HepG2 (cell line): ENCODE results near the gene SLC29A2. TPM values are rescaled to one million over a fixed set of nuclear protein-coding genes. Genes with fewer than 3 reads are reported as not detected.

Experiments used
- GTF3A ChIP-seq: sonication (generic); formaldehyde crosslinking; conservative IDR thresholded peaks from 2 replicates; pipeline ENCODE4 v1.4.0; 2020; ENCODE audit warnings: mild to moderate bottlenecking, missing genetic modification reagents
- KDM6A ChIP-seq: IDR thresholded peaks from 2 replicates; pipeline ENCODE4 v1.6.1; 2016; ENCODE audit warnings: low read depth
- MAFF ChIP-seq: IDR thresholded peaks from 2 replicates; pipeline ENCODE4 v1.6.1; 2011; ENCODE audit warnings: low read depth, low read length, improper control_type of control experiment
- MTA3 ChIP-seq: sonication (generic); formaldehyde crosslinking; IDR thresholded peaks from 2 replicates; pipeline ENCODE4 v1.4.0; 2020; ENCODE audit warnings: missing genetic modification reagents
- NR2F6 ChIP-seq, 2 experiments: IDR thresholded peaks; 2 replicates each; pipeline ENCODE4 v1.6.1; 2016; ENCODE audit warnings: antibody characterized with exemption in 1 of 2, mild to moderate bottlenecking in 1 of 2
- ZNF331 ChIP-seq: sonication (generic); formaldehyde crosslinking; IDR thresholded peaks from 2 replicates; pipeline ENCODE4 v1.4.0; 2020; ENCODE audit warnings: missing genetic modification reagents
- ZNF430 ChIP-seq: sonication (generic); formaldehyde crosslinking; IDR thresholded peaks from 2 replicates; pipeline ENCODE4 v1.9.0; 2021; ENCODE audit warnings: mild to moderate bottlenecking, missing genetic modification reagents
- ZNF484 ChIP-seq: sonication (generic); formaldehyde crosslinking; IDR thresholded peaks from 2 replicates; pipeline ENCODE4 v1.5.1; 2020; ENCODE audit warnings: mild to moderate bottlenecking, low read depth, missing genetic modification reagents, borderline replicate concordance
- ZNF614 ChIP-seq: IDR thresholded peaks from 2 replicates; pipeline ENCODE4 v1.6.1; 2018; ENCODE audit warnings: missing biosample characterization, missing genetic modification reagents, inconsistent platforms, borderline replicate concordance
- ZNF878 ChIP-seq: sonication (generic); formaldehyde crosslinking; IDR thresholded peaks from 2 replicates; pipeline ENCODE4 v1.8.1; 2023; ENCODE audit warnings: mild to moderate bottlenecking, missing genetic modification reagents, moderate library complexity
- polyA plus RNA-seq, 8 experiments: library from polyadenylated mRNA; depleted of rRNA in 3 of 8; stranded (reverse) in 7 of 8; unstranded in 1 of 8; fragments of >200 nt; fragmentation: Illumina TruSeq in 4 of 8; extraction: Trizol in 4 of 8; gene quantifications; 2 replicates each; pipeline versions ENCODE4 v1.2.1 to v1.2.3, GENCODE V29; 2011 to 2016; ENCODE audit warnings: low read depth in 4 of 8, missing spikeins in 1 of 8, mixed read lengths in 1 of 8; ENCODE audit not compliant: insufficient read depth in 1 of 8
- total RNA-seq, 5 experiments: library from RNA; depleted of rRNA; stranded (reverse); fragments of >200 nt; fragmentation: Illumina TruSeq; extraction: Trizol; gene quantifications; 2 replicates each; pipeline ENCODE4 v1.2.3, GENCODE V29; 2016; ENCODE audit warnings: low read depth in 1 of 5
- TF ChIP-seq, protein P1 (sequence below), 2 experiments: fragments of 450-650 bp in 1 of 2; sonication (generic) in 1 of 2; formaldehyde crosslinking in 1 of 2; IDR thresholded peaks; 2 replicates each; pipeline versions ENCODE4 v1.6.1 to v1.8.0; 2016 to 2022; ENCODE audit warnings: antibody characterized with exemption in 1 of 2, mild to moderate bottlenecking in 1 of 2, missing genetic modification reagents in 1 of 2
- TF ChIP-seq, protein P2 (sequence below): sonication (generic); formaldehyde crosslinking; IDR thresholded peaks from 2 replicates; pipeline ENCODE4 v1.9.0; 2022; ENCODE audit warnings: low read depth, missing genetic modification reagents
- TF ChIP-seq, protein P3 (sequence below): sonication (generic); formaldehyde crosslinking; conservative IDR thresholded peaks from 2 replicates; pipeline ENCODE4 v1.8.0; 2022; ENCODE audit warnings: mild to moderate bottlenecking, moderate library complexity, missing genetic modification reagents
- TF ChIP-seq, protein P4 (sequence below): IDR thresholded peaks from 2 replicates; pipeline ENCODE4 v1.6.1; 2016; ENCODE audit warnings: missing biosample characterization, missing genetic modification reagents, low read depth

SLC29A2 gene
- total and polyA plus RNA-seq, 2 of the 13 experiments (the other 11 are each of a cell fraction or from before 2014, with no cell fraction given) = 0.63 to 0.66 TPM

DNA sequence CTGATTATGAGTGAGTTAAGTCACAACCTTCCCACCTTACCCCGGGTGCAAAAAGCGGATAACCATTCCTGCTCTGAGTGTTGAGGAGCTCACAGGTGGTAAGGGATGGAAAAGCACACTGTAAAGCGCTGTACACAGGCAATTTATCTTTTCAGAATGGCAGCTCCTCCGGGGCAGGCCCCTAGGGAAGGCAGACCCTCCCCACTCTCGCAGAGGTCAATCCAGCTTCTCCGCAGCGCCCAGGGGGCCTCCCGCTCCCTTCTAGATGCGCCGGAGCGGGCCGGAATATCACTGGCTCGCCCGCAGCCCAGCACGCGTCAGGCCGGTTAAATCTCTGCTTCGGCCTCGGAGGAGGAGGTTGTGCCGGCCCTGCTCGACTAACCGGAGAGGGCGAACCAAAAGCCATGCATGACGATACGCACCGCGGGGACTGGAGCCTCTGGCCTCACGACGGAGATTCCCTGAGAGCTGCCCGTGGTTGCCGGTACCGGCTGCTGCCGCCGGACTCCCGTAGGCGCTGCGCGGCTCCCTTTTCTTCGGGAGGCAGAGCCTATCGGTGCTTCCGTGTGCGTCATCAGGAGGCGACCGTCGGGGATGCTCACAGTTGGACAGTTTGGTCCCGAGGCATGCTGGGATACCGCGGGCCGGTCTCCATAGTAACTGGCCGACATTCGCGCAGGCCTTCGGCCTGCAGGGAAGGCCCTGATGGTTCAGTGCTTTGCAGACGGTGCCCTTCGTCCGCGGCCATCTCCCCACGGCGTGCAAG is 26.8 kb downstream of the SLC29A2 start, which contains the start of gene BRMS1 (continued):
- TF ChIP-seq, protein P1, sequence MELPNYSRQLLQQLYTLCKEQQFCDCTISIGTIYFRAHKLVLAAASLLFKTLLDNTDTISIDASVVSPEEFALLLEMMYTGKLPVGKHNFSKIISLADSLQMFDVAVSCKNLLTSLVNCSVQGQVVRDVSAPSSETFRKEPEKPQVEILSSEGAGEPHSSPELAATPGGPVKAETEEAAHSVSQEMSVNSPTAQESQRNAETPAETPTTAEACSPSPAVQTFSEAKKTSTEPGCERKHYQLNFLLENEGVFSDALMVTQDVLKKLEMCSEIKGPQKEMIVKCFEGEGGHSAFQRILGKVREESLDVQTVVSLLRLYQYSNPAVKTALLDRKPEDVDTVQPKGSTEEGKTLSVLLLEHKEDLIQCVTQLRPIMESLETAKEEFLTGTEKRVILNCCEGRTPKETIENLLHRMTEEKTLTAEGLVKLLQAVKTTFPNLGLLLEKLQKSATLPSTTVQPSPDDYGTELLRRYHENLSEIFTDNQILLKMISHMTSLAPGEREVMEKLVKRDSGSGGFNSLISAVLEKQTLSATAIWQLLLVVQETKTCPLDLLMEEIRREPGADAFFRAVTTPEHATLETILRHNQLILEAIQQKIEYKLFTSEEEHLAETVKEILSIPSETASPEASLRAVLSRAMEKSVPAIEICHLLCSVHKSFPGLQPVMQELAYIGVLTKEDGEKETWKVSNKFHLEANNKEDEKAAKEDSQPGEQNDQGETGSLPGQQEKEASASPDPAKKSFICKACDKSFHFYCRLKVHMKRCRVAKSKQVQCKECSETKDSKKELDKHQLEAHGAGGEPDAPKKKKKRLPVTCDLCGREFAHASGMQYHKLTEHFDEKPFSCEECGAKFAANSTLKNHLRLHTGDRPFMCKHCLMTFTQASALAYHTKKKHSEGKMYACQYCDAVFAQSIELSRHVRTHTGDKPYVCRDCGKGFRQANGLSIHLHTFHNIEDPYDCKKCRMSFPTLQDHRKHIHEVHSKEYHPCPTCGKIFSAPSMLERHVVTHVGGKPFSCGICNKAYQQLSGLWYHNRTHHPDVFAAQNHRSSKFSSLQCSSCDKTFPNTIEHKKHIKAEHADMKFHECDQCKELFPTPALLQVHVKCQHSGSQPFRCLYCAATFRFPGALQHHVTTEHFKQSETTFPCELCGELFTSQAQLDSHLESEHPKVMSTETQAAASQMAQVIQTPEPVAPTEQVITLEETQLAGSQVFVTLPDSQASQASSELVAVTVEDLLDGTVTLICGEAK (IDR thresholded peaks at IDR 0.05) = no peak
- TF ChIP-seq, protein P1 (CRISPR knock-in tag; IDR thresholded peaks at IDR 0.05) = peak; percentile 55; the same call in 1 of the 2 replicates
- no peak for TF ChIP-seq KDM6A
- TF ChIP-seq, protein P2, sequence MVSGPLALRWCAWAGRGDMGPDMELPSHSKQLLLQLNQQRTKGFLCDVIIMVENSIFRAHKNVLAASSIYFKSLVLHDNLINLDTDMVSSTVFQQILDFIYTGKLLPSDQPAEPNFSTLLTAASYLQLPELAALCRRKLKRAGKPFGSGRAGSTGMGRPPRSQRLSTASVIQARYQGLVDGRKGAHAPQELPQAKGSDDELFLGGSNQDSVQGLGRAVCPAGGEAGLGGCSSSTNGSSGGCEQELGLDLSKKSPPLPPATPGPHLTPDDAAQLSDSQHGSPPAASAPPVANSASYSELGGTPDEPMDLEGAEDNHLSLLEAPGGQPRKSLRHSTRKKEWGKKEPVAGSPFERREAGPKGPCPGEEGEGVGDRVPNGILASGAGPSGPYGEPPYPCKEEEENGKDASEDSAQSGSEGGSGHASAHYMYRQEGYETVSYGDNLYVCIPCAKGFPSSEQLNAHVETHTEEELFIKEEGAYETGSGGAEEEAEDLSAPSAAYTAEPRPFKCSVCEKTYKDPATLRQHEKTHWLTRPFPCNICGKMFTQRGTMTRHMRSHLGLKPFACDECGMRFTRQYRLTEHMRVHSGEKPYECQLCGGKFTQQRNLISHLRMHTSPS = no peak
- TF ChIP-seq, protein P3, sequence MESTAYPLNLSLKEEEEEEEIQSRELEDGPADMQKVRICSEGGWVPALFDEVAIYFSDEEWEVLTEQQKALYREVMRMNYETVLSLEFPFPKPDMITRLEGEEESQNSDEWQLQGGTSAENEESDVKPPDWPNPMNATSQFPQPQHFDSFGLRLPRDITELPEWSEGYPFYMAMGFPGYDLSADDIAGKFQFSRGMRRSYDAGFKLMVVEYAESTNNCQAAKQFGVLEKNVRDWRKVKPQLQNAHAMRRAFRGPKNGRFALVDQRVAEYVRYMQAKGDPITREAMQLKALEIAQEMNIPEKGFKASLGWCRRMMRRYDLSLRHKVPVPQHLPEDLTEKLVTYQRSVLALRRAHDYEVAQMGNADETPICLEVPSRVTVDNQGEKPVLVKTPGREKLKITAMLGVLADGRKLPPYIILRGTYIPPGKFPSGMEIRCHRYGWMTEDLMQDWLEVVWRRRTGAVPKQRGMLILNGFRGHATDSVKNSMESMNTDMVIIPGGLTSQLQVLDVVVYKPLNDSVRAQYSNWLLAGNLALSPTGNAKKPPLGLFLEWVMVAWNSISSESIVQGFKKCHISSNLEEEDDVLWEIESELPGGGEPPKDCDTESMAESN (CRISPR knock-in tag) = peak; percentile 88
- no peak for TF ChIP-seq MAFF
- TF ChIP-seq, protein P4, sequence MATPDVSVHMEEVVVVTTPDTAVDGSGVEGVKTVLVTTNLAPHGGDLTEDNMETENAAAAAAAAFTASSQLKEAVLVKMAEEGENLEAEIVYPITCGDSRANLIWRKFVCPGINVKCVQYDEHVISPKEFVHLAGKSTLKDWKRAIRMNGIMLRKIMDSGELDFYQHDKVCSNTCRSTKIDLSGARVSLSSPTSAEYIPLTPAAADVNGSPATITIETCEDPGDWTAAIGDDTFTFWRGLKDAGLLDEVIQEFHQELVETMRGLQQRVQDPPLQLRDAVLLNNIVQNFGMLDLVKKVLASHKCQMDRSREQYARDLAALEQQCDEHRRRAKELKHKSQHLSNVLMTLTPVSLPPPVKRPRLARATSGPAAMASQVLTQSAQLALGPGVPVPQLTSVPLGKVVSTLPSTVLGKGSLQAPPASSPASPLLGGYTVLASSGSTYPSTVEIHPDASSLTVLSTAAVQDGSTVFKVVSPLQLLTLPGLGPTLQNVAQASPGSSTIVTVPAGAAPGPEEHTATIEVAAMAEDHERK (CRISPR knock-in tag) = no peak
- TF ChIP-seq ZNF331 (CRISPR knock-in tag) = peak; percentile 61
- no peak; the same call in 1 of the 2 replicates for TF ChIP-seq ZNF430 (CRISPR knock-in tag)
- no peak for TF ChIP-seq GTF3A (CRISPR knock-in tag)
- no peak for TF ChIP-seq ZNF614 (CRISPR knock-in tag)
- no peak for TF ChIP-seq NR2F6 (IDR thresholded peaks at IDR 0.05)
- TF ChIP-seq NR2F6 (CRISPR knock-in tag; IDR thresholded peaks at IDR 0.05) = 0 out of 2 replicates have a peak, but pooled peaks have one; percentile 21
- TF ChIP-seq MTA3 (CRISPR knock-in tag) = no peak
- TF ChIP-seq ZNF878 (CRISPR knock-in tag) = no peak
- TF ChIP-seq ZNF484 (CRISPR knock-in tag) = no peak
